GM12892 (cell line): ENCODE data around the gene DNAH6.

ENCODE experiments used
- POLR2A ChIP-seq: IDR thresholded peaks from 2 replicates; pipeline ENCODE4 v1.6.1; 2011; ENCODE audit warnings: low read depth, low read length, control low read depth
- POLR2AphosphoS5 ChIP-seq: IDR thresholded peaks from 2 replicates; pipeline ENCODE4 v1.6.1; 2011; ENCODE audit warnings: low read depth, low read length, control low read depth
- TAF1 ChIP-seq: IDR thresholded peaks from 2 replicates; pipeline ENCODE4 v1.6.1; 2011; ENCODE audit warnings: low read depth, mild to moderate bottlenecking, control low read depth, low read length, borderline replicate concordance

- no peak for TF ChIP-seq POLR2AphosphoS5
- no peak for TF ChIP-seq POLR2A
- TF ChIP-seq TAF1, result no peak
Measured at GRCh38 chr2:84797271-84797670, 281.0 kb downstream of the DNAH6 start.
